Neutrophil (primary cell): ENCODE data around the gene UQCC2.

Experiments
- H3K27ac ChIP-seq: fragments of 200-600 bp; sonication (generic); 2 replicates; pipeline ENCODE4 v1.5.1; 2016; ENCODE audit warnings: mild to moderate bottlenecking, moderate library complexity
- H3K27me3 ChIP-seq: fragments of 200-600 bp; sonication (generic); 2 replicates; pipeline ENCODE4 v1.6.0; 2016; ENCODE audit warnings: mild to moderate bottlenecking
- H3K36me3 ChIP-seq: fragments of 200-600 bp; sonication (generic); 2 replicates; pipeline ENCODE4 v1.5.1; 2017
- H3K4me1 ChIP-seq, 2 experiments: fragments of 200-600 bp in 1 of 2; sonication (generic) in 1 of 2; 1 replicate in 1 of 2; 2 replicates in 1 of 2; pipeline versions ENCODE4 v1.5.1 to v1.6.1; 2013 to 2016; ENCODE audit warnings: low read depth in 1 of 2, low read length in 1 of 2, mild to moderate bottlenecking in 1 of 2, moderate library complexity in 1 of 2; ENCODE audit not compliant: control insufficient read depth in 1 of 2, insufficient read depth in 1 of 2
- H3K4me3 ChIP-seq, 2 experiments: fragments of 200-600 bp in 1 of 2; sonication (generic) in 1 of 2; 1 replicate in 1 of 2; 2 replicates in 1 of 2; pipeline ENCODE4 v1.5.1; 2013 to 2016; ENCODE audit warnings: low read depth in 1 of 2, low read length in 1 of 2, mild to moderate bottlenecking in 1 of 2, moderate library complexity in 1 of 2
- H3K9me3 ChIP-seq: fragments of 200-600 bp; sonication (generic); 2 replicates; pipeline ENCODE4 v1.5.1; 2016
- TF ChIP-seq, protein P1 (sequence below): fragments of 200-600 bp; sonication (generic); IDR thresholded peaks from 2 replicates; pipeline ENCODE4 v1.5.1; 2016; ENCODE audit warnings: antibody characterized with exemption

UQCC2 gene

GRCh38 chr6:33707771-33708170 is 3.7 kb downstream of the UQCC2 start:
- Histone ChIP-seq H3K27me3 (no peaks in the 10 kb centered on the region), H3K27ac (no peak overlapping the region), H3K4me3 (no peak overlapping the region), H3K36me3 (no peaks in the 10 kb centered on the region), H3K9me3 (no peaks in the 10 kb centered on the region), H3K4me1 (peaks cover 12 to 14% of the 10 kb centered on the region in 2 experiments)
- TF ChIP-seq, protein P1, sequence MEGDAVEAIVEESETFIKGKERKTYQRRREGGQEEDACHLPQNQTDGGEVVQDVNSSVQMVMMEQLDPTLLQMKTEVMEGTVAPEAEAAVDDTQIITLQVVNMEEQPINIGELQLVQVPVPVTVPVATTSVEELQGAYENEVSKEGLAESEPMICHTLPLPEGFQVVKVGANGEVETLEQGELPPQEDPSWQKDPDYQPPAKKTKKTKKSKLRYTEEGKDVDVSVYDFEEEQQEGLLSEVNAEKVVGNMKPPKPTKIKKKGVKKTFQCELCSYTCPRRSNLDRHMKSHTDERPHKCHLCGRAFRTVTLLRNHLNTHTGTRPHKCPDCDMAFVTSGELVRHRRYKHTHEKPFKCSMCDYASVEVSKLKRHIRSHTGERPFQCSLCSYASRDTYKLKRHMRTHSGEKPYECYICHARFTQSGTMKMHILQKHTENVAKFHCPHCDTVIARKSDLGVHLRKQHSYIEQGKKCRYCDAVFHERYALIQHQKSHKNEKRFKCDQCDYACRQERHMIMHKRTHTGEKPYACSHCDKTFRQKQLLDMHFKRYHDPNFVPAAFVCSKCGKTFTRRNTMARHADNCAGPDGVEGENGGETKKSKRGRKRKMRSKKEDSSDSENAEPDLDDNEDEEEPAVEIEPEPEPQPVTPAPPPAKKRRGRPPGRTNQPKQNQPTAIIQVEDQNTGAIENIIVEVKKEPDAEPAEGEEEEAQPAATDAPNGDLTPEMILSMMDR = no peak

GRCh38 chr6:33705955-33706725 is 5.4 kb downstream of the UQCC2 start:
- no peak overlapping the region for H3K4me3 ChIP-seq
- H3K27me3 ChIP-seq = no peaks in the 10 kb centered on the region
- H3K9me3 ChIP-seq = no peaks in the 10 kb centered on the region
- no peaks in the 10 kb centered on the region for H3K36me3 ChIP-seq
- peaks cover 6 to 8% of the 10 kb centered on the region in 2 experiments for H3K4me1 ChIP-seq
- H3K27ac ChIP-seq = no peak overlapping the region
- TF ChIP-seq, protein P1 = no peak

GRCh38 chr6:33705268-33705885 is 6.1 kb downstream of the UQCC2 start:
- Histone ChIP-seq H3K27ac (no peak overlapping the region), H3K36me3 (no peaks in the 10 kb centered on the region), H3K4me3 (no peak overlapping the region), H3K27me3 (no peaks in the 10 kb centered on the region), H3K9me3 (no peaks in the 10 kb centered on the region), H3K4me1 (no peaks in the 10 kb centered on the region)
- TF ChIP-seq, protein P1 = no peak

DNA sequence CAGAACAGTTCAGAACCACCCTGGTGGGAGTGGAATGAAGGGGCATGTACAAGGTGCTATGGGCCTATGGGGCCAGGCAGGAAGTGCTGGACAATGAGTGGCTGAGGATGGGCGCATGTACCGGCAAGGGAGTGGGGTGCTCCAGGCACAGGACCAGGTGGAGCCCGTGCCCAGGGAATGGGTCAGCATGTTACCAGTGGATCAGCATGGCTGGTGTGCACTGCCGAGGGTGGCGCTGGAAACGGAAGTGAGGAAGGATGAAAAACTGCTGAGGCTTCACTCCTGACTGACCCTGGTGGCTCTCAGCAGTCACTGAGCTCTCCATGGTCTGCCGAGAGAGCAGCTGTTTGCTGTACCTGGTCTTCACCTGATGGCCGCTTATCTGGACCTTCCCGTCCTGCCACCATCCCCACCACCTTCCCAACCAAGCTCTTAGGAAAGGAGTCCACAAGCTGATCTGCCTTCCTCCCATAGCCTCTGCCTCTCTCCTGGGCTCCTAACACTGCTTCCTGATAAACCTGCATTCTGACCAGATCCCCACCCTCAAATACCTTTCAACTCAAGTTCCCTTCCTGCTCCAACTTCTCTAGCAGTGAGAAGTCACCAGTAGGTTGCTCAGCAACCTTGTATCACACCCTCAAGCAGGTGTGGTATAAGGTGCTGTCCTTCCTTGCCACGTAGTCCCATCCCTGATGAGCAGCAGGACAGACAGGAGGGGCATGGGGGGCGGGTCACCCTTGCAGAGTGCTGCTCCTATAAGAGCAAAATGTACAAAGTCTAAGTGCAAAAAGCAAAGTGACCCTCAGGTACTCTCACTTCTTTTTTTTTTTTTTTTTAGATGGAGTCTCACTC is 7.1 kb downstream of the UQCC2 start:
- TF ChIP-seq, protein P1 = no peak
- Histone ChIP-seq H3K27ac (no peak overlapping the region), H3K36me3 (no peaks in the 10 kb centered on the region), H3K4me3 (no peak overlapping the region), H3K27me3 (no peaks in the 10 kb centered on the region), H3K9me3 (no peaks in the 10 kb centered on the region), H3K4me1 (no peaks in the 10 kb centered on the region)

DNA sequence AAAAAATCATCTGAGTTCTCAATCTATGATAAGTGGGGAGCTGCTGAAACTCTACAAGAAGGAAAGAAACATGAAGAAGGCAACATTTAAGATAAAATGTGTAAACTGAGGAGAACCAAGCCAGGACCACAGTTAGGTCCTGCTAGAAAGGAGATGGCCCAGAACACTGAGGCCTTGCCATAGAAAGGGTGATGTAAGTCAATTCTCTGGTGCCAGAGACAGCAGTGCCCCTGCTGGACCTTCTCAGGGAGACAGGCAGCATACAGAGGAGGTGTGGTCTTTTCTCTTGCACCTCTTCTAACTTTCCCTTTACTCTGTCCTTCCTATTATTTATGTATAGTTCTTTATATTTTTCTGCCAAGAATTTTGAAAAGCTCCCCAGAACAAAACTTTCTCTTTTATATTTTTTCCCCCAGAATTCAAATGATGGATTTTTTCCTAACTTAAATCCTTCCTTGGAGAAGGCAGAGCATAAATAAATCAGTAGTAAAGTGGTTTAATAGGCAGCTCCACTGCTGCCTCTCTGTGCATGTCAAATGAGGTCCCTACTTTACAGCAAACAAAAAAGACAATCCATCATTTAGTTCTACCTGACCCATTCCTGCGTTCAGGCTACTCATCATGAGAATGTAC is 9.0 kb downstream of the UQCC2 start:
- H3K27me3 ChIP-seq = no peaks in the 10 kb centered on the region
- H3K4me1 ChIP-seq = no peaks in the 10 kb centered on the region
- H3K36me3 ChIP-seq = no peaks in the 10 kb centered on the region
- TF ChIP-seq, protein P1 = no peak
- no peak overlapping the region for H3K4me3 ChIP-seq
- no peak overlapping the region for H3K27ac ChIP-seq
- no peaks in the 10 kb centered on the region for H3K9me3 ChIP-seq
